Measurements from ENCODE around the gene DDX27.
A peak's percentile ranks its signal among the peaks of the same experiment; 100 is the strongest.

DDX27 gene

DNA sequence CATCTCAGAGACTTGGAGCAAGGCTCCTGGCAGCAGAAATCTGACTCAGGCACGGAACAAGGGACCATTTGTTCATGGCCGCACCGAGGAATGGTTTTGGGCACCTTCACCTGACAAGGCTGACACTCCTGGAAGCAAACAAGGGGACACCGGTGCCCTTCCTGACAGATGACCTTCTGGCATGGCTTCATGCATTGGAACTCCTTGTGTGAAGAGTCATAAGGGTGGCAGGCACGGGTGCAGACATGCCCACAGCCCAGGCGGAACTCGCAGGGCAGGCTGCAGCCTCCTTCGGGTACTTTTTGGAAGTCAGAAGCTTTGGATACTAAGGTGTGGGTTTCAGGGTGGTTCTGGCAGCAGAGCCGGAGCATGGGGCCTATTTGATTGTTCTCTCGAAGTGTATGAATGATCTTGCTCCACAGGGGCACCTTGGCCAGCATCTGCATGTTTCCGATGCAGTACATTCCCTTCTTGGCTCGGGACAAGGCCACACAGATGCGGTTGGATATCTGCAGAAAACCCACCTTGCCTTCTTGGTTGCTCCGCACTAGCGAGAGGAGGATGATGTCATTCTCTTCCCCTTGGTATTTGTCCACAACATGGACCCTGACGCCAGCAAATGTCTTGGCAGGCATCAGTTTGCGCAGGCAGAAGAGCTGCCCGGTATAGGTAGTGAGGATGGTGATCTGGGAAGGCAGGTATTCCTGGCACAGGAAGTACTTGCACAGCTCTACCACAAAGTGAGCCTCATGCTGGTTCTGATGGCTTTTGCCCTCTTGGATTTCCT lies 29.9 kb downstream of the DDX27 start:
- DNase-seq, result no peak

DNA sequence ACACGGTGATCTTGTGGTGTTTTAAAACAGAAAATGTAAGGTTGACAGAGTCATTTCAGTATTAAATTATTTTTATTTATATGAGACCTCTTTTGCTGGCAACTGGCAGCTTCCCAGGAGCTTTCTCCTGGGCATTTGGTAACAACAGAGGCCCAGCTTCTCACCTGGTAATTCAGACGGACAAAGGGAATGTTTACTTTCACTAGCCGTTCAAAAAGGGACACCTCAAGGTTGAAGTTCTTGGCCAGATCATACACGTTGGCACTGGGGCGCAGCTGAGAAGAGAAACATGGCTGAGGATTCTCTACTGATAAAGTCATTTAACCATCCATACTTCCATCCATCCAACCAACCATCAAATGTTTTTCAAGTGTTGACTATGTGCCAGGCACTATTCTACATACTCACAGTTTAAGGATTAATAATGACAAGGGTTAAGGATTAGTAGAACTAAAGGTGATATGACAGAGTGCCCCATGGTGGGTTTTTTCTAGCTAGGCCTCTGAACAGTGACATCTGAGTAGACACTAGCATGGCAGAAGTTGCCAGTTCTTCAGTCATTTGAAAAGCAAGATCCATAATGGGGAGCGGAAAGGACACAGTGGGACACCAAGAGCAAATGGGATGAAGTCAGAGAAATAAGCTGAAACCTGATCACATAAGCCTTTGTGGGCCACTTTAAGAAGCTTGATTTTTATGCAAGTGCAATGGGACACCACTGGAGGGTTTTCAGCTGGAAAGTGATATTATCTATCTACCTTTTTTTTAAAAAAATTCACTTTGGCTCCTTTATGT lies 33.5 kb downstream of the DDX27 start:
- DNase-seq, result no peak

DNA sequence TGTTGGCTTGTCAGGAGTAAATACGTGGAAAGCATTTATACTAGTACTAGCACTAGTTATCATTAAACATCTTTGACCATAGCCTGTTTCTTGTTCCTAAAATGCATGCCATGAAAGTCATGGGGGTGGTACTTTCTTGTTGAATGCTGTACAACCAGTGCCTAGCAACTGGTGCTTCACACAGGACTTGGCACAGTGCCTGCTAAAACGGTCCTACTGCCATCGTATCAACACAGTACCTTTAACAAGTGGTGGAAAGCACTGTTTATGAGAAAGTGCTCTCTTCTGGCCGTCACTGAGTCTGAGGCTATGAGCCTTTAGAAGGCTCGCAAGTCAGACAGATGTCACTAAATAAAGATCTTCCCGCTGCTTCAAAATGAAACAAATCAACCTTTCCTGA lies 37.0 kb downstream of the DDX27 start:
- DNase-seq, result no peak

DNA sequence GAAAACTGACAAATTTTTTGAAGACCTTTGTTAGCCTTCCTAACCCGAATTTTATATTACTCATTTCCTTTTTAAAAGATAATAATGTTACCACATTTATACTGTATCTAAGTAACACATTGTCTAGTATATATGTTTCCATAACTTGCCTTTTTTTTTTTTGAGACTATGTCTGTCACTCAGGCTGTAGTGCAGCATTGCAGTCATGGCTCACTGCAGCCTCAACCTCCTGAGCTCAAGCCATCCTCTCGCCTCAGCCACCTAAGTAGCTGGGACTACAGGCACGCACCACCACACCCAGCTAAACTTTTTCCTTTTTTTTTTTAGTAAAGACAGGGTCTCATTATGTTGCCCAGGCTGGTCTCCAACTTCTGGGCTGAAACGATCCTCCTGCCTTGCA lies 40.1 kb downstream of the DDX27 start:
- no peak for DNase-seq

DNA sequence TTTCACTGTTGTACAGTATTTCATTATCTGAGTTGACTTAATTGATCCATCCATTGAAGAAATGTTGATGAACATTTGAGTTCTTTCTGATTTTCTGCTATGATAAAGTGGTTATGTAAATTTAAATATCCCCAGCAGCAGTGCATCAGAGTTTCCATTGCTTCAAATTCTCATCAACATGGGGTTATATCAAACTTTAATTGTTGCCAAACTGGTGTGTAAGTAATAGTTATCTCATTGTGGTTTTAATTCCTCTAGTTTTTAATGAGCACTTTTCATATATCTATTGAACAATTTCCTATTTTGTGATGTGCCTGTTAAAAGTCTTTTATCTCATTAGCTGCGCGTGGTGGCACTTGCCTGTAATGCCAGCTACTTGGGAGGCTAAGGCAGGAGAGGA lies 40.6 kb downstream of the DDX27 start:
- no peak for DNase-seq

DNA sequence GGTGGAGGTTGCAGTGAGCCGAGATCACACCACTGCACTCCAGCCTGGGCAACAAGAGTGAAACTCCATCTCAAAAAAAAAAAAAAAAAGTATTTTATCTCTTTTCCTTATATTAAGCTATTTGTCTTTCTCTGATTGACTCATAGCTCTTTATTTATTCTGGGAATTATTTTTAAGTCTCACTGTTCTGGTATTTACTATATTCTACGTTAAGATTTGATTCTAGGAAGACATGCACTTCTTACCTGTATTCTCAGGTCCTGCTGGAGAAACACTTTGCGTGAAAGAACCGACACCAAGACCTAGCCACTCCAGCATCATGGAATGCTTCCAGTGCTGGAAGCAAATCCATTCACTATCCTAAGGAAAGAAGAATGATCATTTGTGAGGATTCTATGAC lies 41.0 kb downstream of the DDX27 start:
- DNase-seq, result no peak

DNA sequence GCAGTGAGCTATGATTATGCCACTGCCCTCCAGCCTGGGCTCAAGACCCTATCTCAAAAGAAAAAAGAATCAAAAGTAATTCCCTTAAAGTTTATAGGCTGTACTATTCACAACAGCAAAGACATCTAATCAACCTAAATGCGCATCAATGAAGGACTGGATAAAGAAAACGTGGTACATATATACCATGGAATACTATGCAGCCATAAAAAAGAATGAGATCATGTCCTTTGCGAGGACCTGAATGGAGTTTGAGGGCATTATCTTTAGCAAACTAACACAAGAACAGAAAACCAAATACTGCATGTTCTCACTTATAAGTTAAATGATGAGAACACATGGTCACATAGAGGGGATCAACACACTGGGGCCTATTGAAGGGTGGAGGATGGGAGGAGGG lies 42.0 kb downstream of the DDX27 start:
- no peak for DNase-seq

DNA sequence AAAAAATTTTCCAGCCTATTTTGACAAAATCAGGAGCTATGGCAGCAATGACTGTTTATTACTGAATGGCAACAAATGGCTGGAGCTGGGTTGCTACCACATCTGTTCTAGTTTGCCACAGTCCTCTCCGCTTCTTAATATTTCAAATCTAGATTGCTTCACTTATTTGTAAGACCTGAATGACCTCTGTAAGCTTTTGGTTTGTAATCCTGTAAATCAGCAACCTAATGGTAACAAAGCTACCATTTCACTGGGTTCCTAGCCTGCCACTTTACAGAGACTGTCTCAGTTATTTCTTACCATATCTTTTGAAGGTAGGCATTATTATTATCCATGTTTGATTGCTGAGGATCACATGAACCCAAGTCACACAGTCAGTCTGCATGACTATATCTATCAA lies 43.2 kb downstream of the DDX27 start:
- DNase-seq, result no peak

DNA sequence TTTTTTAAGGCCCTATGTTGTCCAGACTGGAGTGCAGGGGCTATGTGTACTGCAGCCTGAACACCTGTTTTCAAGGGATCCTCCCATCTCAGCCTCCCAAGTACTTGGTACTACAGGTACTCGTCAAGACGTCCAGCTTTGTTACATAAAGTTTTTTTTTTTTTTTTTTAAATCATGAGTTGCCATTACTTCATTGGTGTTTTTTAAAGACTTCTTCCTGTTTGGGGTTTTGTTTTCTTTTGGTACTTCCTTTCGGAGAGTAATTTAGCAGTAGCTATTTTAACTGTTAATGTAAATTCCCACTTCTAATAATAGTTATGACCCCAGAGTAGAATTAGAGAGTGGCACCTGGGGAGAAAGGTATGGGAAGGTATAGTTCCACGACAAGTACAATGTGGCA lies 48.1 kb downstream of the DDX27 start:
- DNase-seq, result no peak

DNA sequence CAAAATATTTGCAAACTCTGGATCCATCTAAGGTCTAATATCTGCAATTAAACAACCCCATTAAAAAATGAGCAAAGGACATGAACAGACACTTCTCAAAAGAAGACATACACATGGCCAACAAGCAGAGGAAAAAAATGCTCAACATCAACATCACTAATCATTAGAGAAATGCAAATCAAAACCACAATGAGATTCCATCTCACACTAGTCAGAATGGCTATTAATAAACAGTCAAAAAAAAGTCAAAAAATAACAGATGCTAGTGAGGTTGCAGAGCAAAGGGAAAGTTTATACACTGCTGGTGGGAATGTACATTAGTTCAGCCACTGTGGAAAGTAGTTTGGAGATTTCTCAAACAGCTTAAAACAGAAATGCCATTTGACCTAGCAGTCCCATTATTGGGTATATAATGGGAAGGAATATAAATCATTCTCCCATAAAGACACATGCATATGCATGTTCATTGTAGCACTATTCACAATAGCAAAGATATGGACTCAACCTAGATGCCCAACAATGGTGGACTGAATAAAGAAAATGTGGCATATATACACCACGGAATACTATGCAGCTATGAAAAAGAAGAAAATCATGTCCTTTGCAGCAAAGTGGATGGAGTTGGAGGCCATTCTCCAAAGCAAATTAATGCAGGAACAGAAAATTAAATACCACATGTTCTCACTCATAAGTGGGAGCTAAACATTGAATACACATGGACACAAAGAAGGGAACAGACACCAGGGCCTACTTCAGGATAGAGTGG lies 49.6 kb downstream of the DDX27 start:
- no peak for DNase-seq

DNA sequence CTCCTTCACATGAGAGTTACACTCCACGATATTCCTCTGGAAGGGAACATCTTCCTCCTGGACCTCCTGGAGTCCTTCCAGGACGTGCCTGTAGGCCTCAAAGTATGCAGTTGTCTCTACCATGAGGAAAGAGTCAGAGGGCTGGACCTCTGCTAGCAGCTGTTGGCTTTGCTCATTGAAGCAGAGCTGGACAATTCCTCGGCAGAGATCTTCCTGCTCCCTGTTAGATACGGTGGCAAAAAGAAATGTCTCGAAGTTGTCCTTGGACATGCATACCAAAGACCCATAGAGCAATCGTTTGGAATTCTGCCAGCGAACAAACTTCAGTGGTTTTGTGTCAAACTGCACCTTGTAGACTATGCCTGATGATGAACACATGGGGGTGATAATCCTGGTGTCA lies 51.0 kb downstream of the DDX27 start:
- DNase-seq, result no peak

DNA sequence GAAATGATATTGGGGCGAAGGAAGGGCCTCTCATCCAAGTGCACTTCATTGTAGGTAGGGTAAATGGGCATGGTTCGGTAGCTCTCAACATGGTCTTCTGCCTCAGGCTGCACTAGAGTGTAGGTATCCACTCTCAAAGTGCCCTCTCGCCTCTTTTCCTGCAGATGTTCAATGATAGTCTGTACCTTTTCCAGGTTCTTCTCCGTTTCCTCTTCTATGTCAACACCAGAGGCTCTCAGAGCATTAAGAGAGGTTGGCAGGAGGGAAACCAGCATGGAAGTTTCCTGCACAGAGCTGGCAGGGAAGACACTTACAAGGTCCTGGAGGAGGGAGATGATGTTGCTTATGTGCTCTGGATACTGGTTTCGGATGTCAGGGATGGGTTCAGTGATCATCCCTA lies 51.5 kb downstream of the DDX27 start:
- no peak for DNase-seq

DNA sequence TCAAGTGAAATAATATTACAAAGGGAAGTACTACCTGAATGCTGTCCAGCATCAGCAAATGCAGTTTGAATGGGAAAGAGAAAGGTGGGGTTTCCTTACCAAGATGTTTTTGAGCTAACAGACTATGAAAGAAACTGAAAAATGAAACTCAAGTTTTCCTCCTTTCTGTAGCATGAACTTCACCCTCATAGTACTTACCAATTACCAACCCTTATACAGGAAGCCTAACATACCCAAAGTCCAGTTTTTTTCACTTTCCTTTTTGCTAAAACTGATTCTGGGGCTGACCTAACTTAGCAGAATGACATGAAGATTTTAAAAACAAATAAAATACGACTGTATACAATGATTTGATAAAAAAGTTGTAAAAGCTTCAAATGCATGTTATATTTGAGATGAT lies 53.4 kb downstream of the DDX27 start:
- DNase-seq, result no peak

DNA sequence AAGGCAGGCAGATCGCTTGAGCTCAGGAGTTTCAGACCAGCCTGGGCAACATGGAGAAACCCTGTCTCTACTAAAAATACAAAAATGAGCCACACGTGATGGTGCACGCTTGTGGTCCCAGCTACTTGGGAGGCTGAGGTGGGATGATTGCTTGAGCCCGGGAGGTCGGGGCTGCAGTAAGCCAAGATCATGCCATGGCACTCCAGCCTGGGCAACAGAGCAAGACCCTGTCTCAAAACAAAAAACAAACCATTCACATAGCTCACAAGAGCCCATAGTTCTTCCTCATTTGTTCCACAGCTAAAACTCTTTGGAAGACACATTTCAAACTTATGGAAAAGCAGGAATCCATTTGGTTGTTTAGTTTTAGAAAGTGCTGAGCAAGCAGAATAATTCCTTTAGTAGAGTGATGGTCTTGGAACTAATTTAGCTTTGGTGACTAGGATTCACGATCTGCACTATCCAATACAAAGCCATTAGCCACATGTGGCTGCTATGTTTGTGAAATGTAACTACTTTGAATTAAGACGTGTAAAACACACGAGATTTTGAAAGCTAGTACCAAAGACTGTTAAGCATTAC lies 54.6 kb downstream of the DDX27 start:
- DNase-seq, result no peak

DNA sequence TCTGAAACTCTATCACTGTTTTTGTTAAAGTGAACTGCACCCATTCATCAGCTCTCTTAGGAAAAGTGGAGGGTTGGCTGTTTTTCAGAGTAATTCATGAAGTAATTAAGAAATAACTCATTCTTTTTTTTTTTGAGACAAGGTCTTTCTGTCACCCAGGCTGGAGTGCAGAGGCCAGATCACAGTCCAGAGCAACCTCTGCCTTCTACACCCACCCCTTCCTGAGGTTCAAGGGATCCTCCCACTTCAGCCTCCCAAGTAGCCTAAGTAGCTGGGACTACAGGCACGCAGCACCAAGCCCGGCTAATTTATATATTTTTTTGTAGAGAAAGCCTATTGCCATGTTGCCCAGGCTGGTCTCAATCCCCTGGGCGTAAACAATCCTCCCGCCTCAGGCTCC lies 56.0 kb downstream of the DDX27 start:
- DNase-seq, result no peak

DNA sequence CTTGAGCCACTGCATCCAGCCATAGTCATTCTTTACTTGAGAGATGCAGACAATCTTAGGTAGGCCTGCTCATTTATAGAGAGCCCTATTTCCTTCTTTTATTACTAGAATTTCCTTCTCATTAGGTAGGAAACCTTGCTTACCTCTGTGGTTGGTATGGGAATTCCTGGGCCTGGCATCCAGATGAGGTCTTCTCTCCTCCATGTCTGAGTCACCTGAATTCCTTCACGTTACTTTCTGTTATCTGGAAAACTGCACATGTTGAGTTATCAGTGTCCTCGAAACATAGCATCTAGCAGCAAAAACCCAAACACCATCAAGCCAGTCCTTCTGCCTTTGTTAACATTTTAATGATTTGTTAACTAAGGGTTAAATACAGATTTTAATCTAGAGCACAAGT lies 56.4 kb downstream of the DDX27 start:
- DNase-seq, result no peak

DNA sequence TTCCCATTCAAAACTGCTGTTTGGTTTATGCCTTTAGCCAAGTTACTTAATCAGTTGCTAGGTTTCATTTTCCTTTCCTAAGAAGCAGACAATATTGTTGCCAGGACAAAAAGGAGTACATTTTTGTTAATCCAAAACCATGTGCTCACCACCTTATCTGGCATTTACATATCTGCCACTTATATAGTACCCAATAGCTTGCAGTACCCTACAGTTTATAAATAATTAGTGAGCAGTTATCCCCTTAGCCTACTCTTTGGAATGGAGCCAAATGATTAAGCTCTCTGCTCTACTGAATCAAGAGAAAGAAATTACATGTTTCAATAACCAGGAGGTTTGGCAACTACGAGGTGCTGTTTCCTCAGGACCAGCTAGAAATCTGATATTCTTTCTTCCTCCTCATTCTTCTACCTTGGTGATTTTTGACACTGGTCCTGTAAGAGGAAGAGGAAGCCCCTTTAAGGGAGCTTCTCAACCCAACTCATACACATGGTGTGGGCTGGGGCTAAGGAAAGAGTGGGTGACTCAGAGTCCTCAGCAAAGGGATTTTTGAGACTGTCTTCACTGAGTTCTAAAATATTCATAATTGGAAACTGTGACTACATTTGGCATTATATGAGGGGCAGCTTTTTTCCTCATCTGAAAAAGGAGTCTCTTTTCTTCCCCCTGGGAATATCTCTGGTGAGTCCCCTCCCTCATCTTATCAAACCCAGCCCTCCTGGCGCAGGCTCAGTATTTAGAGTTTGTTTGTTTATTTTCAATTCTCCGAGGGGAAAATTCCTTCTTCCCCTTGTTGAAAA lies 57.1 kb downstream of the DDX27 start:
- no peak for DNase-seq

DNA sequence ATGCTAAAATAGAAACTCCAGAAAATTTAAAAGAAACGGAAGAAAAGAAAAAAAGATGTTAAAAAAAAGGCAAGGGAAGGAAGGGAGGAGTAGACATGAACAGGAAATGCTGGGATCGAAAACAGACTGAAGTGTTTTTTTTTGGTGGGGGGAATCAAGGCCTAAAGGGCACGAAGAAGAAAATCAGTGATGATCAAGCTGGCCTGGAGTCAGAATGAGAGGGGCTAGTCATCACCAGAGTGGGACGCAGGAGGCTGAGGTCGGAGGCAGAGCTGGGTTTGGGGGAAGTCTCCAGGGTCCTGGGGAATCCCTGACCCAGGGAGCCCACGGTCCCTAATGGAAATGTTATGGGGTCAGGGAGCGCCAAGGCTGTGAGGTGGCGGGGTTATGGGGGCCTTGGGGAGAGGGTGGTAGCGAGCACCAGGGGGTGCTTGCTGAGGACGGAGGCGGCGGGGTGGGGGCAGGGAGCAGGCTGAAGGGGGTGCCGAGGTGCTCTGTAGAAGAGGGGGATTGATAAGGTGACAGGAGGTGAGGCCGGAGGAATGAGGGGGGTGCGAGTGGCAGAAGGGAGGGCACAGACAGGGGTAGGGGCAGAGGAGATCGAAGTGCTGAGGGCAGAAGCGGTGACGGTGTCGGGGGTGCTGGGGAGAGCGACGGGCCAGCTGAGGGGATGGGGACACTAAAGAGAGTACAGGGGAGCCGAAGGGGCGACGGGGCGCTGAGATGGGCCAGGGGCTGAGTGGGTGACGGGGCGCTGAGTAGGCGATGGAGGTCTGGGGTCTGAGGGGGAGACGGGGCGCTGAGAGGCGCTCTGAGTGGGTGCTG lies 58.0 kb downstream of the DDX27 start:
- peak; percentile 58 for DNase-seq

DNA sequence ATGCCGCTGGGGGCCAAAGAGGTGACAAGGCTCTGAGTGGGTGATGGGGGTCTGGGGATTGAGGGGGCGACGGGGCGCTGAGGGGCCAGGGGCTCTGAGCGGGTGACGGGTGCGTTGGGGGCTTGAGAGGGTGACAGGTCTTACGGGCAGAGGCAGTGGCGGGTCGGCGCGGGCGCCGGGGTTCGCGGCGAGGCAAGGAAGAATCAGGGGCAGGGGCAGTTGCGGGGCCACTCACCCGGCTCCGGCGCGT lies 58.5 kb downstream of the DDX27 start:
- DNase-seq, result no peak

DNA sequence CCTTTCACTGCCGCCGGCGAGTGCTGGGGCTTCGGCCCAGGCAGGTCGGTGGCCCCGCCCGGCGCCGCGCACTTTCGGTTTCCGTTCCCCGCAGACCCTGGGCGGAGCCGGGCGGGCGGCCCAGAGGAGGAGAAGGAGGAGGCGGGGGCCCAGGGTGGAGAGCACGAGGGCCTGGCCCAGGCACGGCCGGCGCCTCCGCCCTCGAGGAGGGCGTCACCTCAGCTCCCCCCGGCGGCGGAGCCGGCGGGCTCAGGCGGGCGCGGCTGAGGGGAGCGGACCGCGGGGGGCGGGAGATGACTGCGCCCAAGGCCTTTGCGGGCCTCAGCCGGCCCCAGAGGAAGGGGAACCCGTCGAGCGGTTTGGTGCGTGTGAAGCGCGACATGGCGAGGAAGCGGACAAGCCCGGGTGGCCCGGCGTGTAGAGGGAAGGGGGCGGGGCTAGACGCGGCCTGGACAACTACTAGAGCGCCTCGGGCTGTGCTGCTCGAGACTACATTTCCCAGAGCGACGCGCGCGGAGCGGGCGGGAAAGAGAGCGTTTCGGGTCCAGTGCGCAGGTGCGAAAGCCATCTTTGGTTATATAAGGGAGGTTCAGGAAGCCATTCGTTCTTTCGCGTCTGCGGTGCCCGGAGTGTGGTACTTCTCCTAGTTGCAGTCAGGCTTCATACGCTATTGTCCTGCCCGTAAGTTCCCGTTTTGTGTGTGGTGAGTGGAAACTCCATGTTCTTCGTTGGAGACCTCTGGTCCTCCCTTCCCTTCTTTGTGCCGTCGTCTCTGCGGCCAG lies 59.0 kb downstream of the DDX27 start, which contains the start of gene ZNFX1:
Gene ZNFX1 (minus strand): TSS at position 22 of the 782 bp plus-strand sequence. CDS start 2,218 bp downstream, outside the sequence.
- peak; percentile 99 for DNase-seq
